Measurements from ENCODE around the gene ZNF668.

DNA sequence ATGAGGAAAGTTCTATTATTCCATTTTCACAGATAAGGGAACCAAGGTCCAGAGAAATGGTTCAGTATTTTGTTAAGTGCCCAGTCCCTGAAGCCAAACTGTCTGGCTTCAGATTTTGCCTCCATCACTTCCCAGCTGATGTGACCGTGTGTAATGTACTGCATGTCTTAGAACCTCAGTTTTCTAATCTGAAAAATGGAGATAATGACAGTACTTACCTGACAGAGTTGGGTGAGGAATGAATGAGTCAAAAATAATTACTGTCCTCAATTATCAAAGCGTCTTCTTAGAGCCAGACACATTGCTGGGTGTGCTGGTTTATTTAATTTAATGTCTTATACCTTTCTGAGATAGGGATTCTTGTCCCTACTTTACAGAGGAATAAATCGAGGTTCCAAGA, 6.7 kb downstream of the ZNF668 start:
- TF ChIP-seq, protein P1, sequence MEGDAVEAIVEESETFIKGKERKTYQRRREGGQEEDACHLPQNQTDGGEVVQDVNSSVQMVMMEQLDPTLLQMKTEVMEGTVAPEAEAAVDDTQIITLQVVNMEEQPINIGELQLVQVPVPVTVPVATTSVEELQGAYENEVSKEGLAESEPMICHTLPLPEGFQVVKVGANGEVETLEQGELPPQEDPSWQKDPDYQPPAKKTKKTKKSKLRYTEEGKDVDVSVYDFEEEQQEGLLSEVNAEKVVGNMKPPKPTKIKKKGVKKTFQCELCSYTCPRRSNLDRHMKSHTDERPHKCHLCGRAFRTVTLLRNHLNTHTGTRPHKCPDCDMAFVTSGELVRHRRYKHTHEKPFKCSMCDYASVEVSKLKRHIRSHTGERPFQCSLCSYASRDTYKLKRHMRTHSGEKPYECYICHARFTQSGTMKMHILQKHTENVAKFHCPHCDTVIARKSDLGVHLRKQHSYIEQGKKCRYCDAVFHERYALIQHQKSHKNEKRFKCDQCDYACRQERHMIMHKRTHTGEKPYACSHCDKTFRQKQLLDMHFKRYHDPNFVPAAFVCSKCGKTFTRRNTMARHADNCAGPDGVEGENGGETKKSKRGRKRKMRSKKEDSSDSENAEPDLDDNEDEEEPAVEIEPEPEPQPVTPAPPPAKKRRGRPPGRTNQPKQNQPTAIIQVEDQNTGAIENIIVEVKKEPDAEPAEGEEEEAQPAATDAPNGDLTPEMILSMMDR (IDR thresholded peaks at IDR 0.05): no peak
- no peak for TF ChIP-seq POLR2AphosphoS5 (IDR thresholded peaks at IDR 0.05; ENCODE audit: insufficient read depth in 1 of 2, low read depth in 1 of 2)
- TF ChIP-seq POLR2A (IDR thresholded peaks at IDR 0.05): no peak
